ENCODE data around the gene ZNF764.

Gene ZNF764

DNA sequence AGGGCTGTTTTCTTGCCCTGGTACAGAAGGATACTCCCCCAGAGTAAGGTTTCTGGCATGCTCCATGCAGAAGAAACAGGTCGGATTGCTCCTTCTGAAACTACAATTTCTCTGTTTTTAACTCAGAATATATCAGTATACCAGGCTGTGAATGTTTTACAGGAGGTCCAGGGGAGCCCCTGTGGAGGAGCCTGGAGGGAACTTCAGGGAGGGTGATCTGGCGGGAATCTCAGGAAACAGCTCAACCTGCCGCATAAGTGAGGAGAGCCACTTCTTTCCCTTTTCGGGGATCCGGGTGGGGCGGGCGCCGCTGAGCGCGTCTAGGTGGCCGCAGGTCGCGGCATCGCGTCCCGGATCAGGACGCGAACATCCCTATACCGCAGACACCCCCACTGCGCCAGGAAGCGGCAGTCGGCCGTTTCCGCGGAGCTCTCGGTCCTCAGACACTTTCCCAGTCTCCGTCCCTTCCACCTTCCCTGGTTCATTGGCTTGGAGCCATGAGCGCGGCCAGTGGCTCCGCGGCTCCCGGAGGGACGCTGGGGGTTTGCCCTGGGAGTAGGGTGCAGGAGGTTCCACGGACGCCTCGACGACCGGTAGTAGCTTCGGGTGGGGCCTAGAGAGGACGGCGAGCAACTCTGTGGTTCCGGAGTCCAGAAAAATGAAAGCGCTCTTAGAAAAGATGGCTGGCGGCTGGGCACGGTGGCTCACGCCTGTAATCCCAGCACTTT, 3.1 kb upstream of the ZNF764 start:
- peak overlapping the region; percentile 70 for H3K27ac ChIP-seq (ENCODE audit: low read depth, low read length)
- H3K36me3 ChIP-seq (ENCODE audit: control insufficient read depth in 1 of 2, insufficient read depth in 2 of 2, low read length in 2 of 2): no peaks in the 10 kb centered on the region
- peaks cover 18 to 35% of the 10 kb centered on the region in 2 donors for H3K4me1 ChIP-seq (ENCODE audit: control insufficient read depth in 1 of 2, insufficient read depth in 2 of 2, low read length in 2 of 2)
- peak overlapping the region; percentile 54 to 83 for H3K4me3 ChIP-seq (ENCODE audit: low read depth in 1 of 2, low read length in 2 of 2)
- no peaks in the 10 kb centered on the region for H3K27me3 ChIP-seq (ENCODE audit: control insufficient read depth in 1 of 2, insufficient read depth in 2 of 2, low read length in 2 of 2)
- no peaks in the 10 kb centered on the region for H3K9me3 ChIP-seq (ENCODE audit: control insufficient read depth in 1 of 2, low read length in 2 of 2)
- peak overlapping the region; percentile 57 to 81 for H3K9ac ChIP-seq (ENCODE audit: low read depth in 1 of 2, low read length in 2 of 2)

DNA sequence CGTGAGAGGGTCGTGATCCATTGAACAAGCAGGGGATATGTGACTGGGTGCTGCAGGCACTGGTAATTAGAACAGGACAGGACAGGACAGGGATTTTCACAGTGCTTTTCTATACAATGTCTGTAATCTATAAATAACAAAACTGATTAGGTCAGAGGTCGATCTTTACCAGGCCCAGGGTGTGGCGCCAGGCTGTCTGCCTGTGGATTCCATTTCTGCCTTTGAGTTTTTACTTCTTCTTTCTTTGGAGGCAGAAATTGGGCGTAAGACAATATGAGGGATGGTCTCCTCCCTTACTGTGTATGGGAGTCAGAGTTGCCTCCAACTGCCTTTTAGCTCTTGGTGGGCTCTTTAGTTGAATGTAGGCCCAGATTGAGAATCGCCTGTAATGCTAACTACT, 1.5 kb upstream of the ZNF764 start:
- Histone ChIP-seq H3K4me3 (ENCODE audit: low read depth in 1 of 2, low read length in 2 of 2) (no peak overlapping the region), H3K4me1 (ENCODE audit: control insufficient read depth in 1 of 2, insufficient read depth in 2 of 2, low read length in 2 of 2) (peaks cover 18 to 36% of the 10 kb centered on the region in 2 donors), H3K27me3 (ENCODE audit: control insufficient read depth in 1 of 2, insufficient read depth in 2 of 2, low read length in 2 of 2) (no peaks in the 10 kb centered on the region), H3K9ac (ENCODE audit: low read depth in 1 of 2, low read length in 2 of 2) (peak overlapping the region; percentile 10 to 57), H3K36me3 (ENCODE audit: control insufficient read depth in 1 of 2, insufficient read depth in 2 of 2, low read length in 2 of 2) (peaks cover 7 to 10% of the 10 kb centered on the region in 2 donors), H3K27ac (ENCODE audit: low read depth, low read length) (peak overlapping the region; percentile 55), H3K9me3 (ENCODE audit: control insufficient read depth in 1 of 2, low read length in 2 of 2) (no peaks in the 10 kb centered on the region)

DNA sequence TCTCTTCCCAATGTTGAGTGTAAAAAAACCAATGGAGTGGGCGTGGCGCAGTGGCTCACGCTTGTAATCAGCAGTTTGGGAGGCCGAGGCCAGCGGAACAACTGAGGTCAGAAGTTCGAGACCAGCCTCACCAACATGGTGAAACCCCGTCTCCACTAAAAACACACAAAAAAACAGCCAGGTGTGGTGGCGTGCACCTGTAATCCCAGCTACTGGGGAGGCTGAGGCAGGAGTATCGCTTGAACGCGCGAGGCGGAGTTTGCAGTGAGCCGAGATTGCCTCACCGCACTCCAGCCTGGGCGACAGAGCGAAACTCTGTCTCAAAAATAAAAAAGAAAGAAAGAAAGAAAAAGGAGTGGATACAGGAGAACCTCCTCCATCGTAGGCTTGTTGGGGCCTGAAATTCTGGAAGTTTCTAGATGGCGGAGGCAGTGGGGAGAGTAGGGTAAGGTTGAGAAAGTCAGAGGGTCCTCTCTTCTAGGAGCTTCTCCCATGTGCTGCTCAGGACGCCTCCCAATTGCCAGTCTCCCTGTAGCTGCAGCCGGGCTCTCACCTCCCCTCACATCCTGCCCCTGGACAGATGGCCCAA, 709 bp upstream of the ZNF764 start:
- H3K4me1 ChIP-seq (ENCODE audit: control insufficient read depth in 1 of 2, insufficient read depth in 2 of 2, low read length in 2 of 2): peaks cover 18 to 36% of the 10 kb centered on the region in 2 donors

GRCh38 chr16:30557707-30557956, 542 bp downstream of the ZNF764 start:
- peaks cover 14 to 22% of the 10 kb centered on the region in 2 donors for H3K36me3 ChIP-seq (ENCODE audit: control insufficient read depth in 1 of 2, insufficient read depth in 2 of 2, low read length in 2 of 2)
- peaks cover 22 to 41% of the 10 kb centered on the region in 2 donors for H3K4me1 ChIP-seq (ENCODE audit: control insufficient read depth in 1 of 2, insufficient read depth in 2 of 2, low read length in 2 of 2)
- no peaks in the 10 kb centered on the region for H3K9me3 ChIP-seq (ENCODE audit: control insufficient read depth in 1 of 2, low read length in 2 of 2)
- H3K27me3 ChIP-seq (ENCODE audit: control insufficient read depth in 1 of 2, insufficient read depth in 2 of 2, low read length in 2 of 2): no peaks in the 10 kb centered on the region
- H3K9ac ChIP-seq (ENCODE audit: low read depth in 1 of 2, low read length in 2 of 2): peak overlapping the region; percentile 90 to 93
- H3K27ac ChIP-seq (ENCODE audit: low read depth, low read length): peak overlapping the region; percentile 93
- peak overlapping the region; percentile 76 to 84 for H3K4me3 ChIP-seq (ENCODE audit: low read depth in 1 of 2, low read length in 2 of 2)

More for the DNA sequence above, 709 bp upstream of the ZNF764 start:
- H3K4me3 ChIP-seq (ENCODE audit: low read depth in 1 of 2, low read length in 2 of 2): peak overlapping the region; percentile 12 to 44
- H3K9ac ChIP-seq (ENCODE audit: low read depth in 1 of 2, low read length in 2 of 2): peak overlapping the region in 1 of 2 donors; percentile 10
- H3K36me3 ChIP-seq (ENCODE audit: control insufficient read depth in 1 of 2, insufficient read depth in 2 of 2, low read length in 2 of 2): peaks cover 14 to 16% of the 10 kb centered on the region in 2 donors
- peak overlapping the region; percentile 93 for H3K27ac ChIP-seq (ENCODE audit: low read depth, low read length)
- H3K27me3 ChIP-seq (ENCODE audit: control insufficient read depth in 1 of 2, insufficient read depth in 2 of 2, low read length in 2 of 2): no peaks in the 10 kb centered on the region
- no peaks in the 10 kb centered on the region for H3K9me3 ChIP-seq (ENCODE audit: control insufficient read depth in 1 of 2, low read length in 2 of 2)

DNA sequence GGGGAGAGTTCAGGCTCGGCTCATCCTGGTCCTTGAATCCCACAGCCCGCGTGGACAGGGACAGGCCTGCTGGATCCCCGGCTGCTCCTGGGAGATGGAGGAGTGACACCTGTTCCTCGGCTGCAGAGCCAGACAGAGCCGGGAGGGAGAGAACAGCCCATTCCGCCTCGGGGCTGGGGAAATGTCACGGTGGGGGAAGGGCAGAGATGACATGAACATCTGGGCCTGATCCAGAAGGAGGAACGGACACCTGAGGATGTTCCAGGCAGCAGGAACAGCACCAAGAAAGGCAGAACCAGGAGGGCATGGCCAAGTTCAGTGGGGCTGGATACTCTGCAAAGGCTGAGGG, 2.1 kb downstream of the ZNF764 start:
- peaks cover 14 to 22% of the 10 kb centered on the region in 2 donors for H3K36me3 ChIP-seq (ENCODE audit: control insufficient read depth in 1 of 2, insufficient read depth in 2 of 2, low read length in 2 of 2)
- no peak overlapping the region for H3K27ac ChIP-seq (ENCODE audit: low read depth, low read length)
- no peak overlapping the region for H3K4me3 ChIP-seq (ENCODE audit: low read depth in 1 of 2, low read length in 2 of 2)
- H3K9ac ChIP-seq (ENCODE audit: low read depth in 1 of 2, low read length in 2 of 2): no peak overlapping the region
- H3K9me3 ChIP-seq (ENCODE audit: control insufficient read depth in 1 of 2, low read length in 2 of 2): no peaks in the 10 kb centered on the region
- H3K27me3 ChIP-seq (ENCODE audit: control insufficient read depth in 1 of 2, insufficient read depth in 2 of 2, low read length in 2 of 2): no peaks in the 10 kb centered on the region
- peaks cover 19 to 38% of the 10 kb centered on the region in 2 donors for H3K4me1 ChIP-seq (ENCODE audit: control insufficient read depth in 1 of 2, insufficient read depth in 2 of 2, low read length in 2 of 2)

DNA sequence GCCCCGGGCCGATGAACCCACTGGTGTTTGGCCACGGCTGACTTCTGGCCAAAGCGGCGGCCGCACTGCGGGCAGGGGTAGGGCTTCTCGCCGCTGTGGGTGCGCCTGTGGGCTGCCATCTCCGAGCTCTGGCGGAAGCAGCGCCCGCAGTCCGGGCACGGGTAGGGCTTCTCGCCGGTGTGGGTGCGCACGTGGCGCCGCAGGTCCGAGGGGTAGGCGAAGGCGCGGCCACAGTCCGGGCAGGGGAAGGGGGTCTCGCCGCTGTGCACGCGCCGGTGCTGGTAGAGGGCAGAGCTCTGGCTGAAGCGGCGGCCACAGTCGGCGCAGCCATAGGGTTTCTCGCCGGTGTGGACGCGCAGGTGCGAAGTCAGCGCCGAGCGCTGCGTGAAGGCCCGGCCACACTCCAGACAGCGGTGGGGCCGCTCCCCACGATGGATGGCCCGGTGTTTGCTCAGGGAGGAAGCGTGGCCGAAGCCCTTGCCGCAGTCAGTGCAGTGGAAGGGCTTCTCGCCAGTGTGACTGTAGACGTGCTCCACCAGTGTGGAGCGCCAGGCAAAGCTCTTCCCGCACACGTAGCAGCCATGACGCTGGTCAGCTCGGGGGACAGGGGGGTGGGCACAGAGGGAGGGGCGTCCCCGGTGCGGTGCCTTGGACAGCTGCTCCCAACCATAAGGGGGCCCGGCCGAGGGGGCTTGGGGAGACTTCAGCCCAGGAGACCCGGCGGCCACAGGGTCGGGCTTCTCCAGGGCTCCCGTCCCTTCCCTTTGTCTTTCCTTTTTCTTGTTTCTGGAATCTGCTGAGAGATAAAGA, 2.7 kb downstream of the ZNF764 start:
- Histone ChIP-seq H3K4me1 (ENCODE audit: control insufficient read depth in 1 of 2, insufficient read depth in 2 of 2, low read length in 2 of 2) (peaks cover 19 to 35% of the 10 kb centered on the region in 2 donors), H3K36me3 (ENCODE audit: control insufficient read depth in 1 of 2, insufficient read depth in 2 of 2, low read length in 2 of 2) (peaks cover 14 to 22% of the 10 kb centered on the region in 2 donors), H3K9me3 (ENCODE audit: control insufficient read depth in 1 of 2, low read length in 2 of 2) (no peaks in the 10 kb centered on the region), H3K4me3 (ENCODE audit: low read depth in 1 of 2, low read length in 2 of 2) (no peak overlapping the region), H3K27ac (ENCODE audit: low read depth, low read length) (no peak overlapping the region), H3K9ac (ENCODE audit: low read depth in 1 of 2, low read length in 2 of 2) (no peak overlapping the region), H3K27me3 (ENCODE audit: control insufficient read depth in 1 of 2, insufficient read depth in 2 of 2, low read length in 2 of 2) (no peaks in the 10 kb centered on the region)

DNA sequence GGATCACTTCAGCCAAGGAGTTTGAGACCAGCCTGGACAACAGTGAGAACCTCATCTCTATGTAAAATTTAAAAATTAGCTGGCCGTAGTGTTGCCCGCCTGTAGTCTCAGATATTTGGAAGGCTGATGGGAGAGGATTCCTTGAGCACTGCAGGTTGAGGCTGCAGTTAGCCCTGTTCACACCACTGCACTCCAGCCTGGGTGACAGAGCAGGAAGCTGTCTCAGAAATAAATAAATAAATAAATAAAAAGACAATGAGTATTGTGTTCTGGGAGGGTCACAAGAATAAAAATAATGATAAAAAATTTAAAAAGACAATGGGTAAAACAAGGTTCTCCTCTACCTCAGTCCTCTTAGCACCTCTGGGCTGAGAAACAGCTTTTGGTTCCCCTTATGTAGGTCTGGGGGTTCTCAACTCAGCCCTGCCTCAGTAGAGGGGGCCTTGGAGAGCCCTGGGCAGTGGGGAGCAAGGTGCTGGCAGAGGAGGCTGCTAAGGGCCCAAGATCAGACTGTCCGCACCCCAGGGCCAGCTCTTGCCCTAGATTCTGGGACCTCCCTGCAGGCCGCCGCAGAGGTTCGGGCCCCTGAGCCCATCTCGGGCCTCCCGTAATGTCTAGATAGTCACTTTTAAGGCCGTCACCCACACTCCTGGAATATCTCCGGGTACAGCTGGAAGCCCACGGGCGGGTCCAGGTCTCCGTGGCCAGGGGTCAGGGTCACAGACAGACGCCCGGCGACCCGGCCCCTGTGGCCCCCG, 3.4 kb downstream of the ZNF764 start:
- H3K9me3 ChIP-seq (ENCODE audit: control insufficient read depth in 1 of 2, low read length in 2 of 2): no peaks in the 10 kb centered on the region
- H3K36me3 ChIP-seq (ENCODE audit: control insufficient read depth in 1 of 2, insufficient read depth in 2 of 2, low read length in 2 of 2): peaks cover 14 to 22% of the 10 kb centered on the region in 2 donors
- H3K27ac ChIP-seq (ENCODE audit: low read depth, low read length): no peak overlapping the region
- H3K4me3 ChIP-seq (ENCODE audit: low read depth in 1 of 2, low read length in 2 of 2): no peak overlapping the region
- H3K9ac ChIP-seq (ENCODE audit: low read depth in 1 of 2, low read length in 2 of 2): no peak overlapping the region
- no peaks in the 10 kb centered on the region for H3K27me3 ChIP-seq (ENCODE audit: control insufficient read depth in 1 of 2, insufficient read depth in 2 of 2, low read length in 2 of 2)
- H3K4me1 ChIP-seq (ENCODE audit: control insufficient read depth in 1 of 2, insufficient read depth in 2 of 2, low read length in 2 of 2): peaks cover 17 to 30% of the 10 kb centered on the region in 2 donors

DNA sequence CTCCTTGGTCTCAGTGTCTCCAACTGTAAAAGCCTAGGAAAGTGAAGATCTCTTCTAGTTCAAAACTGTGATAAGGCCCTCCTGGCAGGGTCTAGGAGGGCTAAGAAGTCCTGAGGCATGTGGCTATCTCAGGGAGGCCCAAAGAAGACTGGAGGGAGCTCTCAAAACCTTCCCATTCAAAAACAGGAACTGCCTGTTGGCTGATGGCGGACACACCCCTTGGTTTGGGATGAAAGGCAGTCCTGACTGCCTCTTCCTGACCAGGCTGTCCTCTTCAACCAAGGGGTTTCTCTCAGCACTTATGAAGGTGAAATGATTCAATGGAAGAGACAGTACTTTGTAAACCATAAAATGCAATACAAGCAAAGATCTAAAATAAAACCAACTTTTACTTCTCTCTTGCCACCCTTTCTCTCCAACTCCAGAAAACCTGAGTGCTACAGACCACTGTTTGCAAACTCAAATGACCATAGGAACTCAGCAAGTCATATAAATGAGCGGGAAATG, 4.7 kb downstream of the ZNF764 start:
- Histone ChIP-seq H3K4me3 (ENCODE audit: low read depth in 1 of 2, low read length in 2 of 2) (no peak overlapping the region), H3K9ac (ENCODE audit: low read depth in 1 of 2, low read length in 2 of 2) (no peak overlapping the region), H3K27ac (ENCODE audit: low read depth, low read length) (no peak overlapping the region), H3K36me3 (ENCODE audit: control insufficient read depth in 1 of 2, insufficient read depth in 2 of 2, low read length in 2 of 2) (peaks cover 14 to 22% of the 10 kb centered on the region in 2 donors), H3K27me3 (ENCODE audit: control insufficient read depth in 1 of 2, insufficient read depth in 2 of 2, low read length in 2 of 2) (no peaks in the 10 kb centered on the region), H3K9me3 (ENCODE audit: control insufficient read depth in 1 of 2, low read length in 2 of 2) (no peaks in the 10 kb centered on the region), H3K4me1 (ENCODE audit: control insufficient read depth in 1 of 2, insufficient read depth in 2 of 2, low read length in 2 of 2) (peaks cover 13 to 27% of the 10 kb centered on the region in 2 donors)

DNA sequence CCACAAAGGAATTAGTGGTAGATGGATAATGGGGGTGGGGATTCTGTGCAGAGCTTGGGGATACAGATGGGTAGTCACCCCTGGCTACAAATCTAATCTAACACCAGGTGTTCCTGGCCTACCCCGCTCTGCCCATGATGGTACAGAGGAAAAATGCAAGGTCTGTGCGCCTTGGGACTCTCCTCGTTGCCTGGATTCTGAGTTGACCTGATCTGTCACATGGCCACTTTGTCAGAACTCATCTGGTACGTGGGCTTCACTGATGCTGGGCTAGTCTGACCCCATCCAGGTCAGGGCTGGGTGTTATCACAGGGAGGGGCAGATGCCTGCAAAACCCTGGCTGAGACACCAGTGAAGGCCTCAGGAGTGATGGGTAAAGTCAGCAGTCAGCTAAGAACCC, 5.2 kb downstream of the ZNF764 start:
- H3K9me3 ChIP-seq (ENCODE audit: control insufficient read depth in 1 of 2, low read length in 2 of 2): no peaks in the 10 kb centered on the region
- H3K4me1 ChIP-seq (ENCODE audit: control insufficient read depth in 1 of 2, insufficient read depth in 2 of 2, low read length in 2 of 2): peaks cover 17 to 32% of the 10 kb centered on the region in 2 donors
- no peak overlapping the region for H3K9ac ChIP-seq (ENCODE audit: low read depth in 1 of 2, low read length in 2 of 2)
- no peak overlapping the region for H3K27ac ChIP-seq (ENCODE audit: low read depth, low read length)
- H3K36me3 ChIP-seq (ENCODE audit: control insufficient read depth in 1 of 2, insufficient read depth in 2 of 2, low read length in 2 of 2): peaks cover 14 to 22% of the 10 kb centered on the region in 2 donors
- H3K4me3 ChIP-seq (ENCODE audit: low read depth in 1 of 2, low read length in 2 of 2): no peak overlapping the region
- no peaks in the 10 kb centered on the region for H3K27me3 ChIP-seq (ENCODE audit: control insufficient read depth in 1 of 2, insufficient read depth in 2 of 2, low read length in 2 of 2)

All from duodenal mucosa (tissue), 2 donors.